ELR (cell line): ENCODE measurements around the gene CRISPLD2.

Source experiments
- DNase-seq: peaks from one replicate; pipeline ENCODE4 v3.0.0-alpha.2; 2015; ENCODE audit warnings: low read depth

The CRISPLD2 gene

GRCh38 chr16:84955427-84955826 is 135.6 kb downstream of the CRISPLD2 start:
- no peak for DNase-seq

- DNase-seq, result no peak
Measured at GRCh38 chr16:84957192-84957591, 137.4 kb downstream of the CRISPLD2 start.

GRCh38 chr16:84957792-84958191 is 138.0 kb downstream of the CRISPLD2 start:
- no peak for DNase-seq
